Measurements from ENCODE around the gene ITFG1. TPM values are rescaled to one million over a fixed set of nuclear protein-coding genes. Genes with fewer than 3 reads are reported as not detected.

ITFG1 gene
- total RNA-seq, 6 experiments from 2014 or later: 29.9 to 43.8 (median 39.2) TPM

GRCh38 chr16:47127541-47127940 is 333.3 kb downstream of the ITFG1 start:
- Histone ChIP-seq H3K4me1 (no peaks in the 10 kb centered on the region), H3K36me3 (no peaks in the 10 kb centered on the region), H3K27me3 (no peaks in the 10 kb centered on the region), H3K4me3 (no peak overlapping the region), H3K27ac (no peak overlapping the region), H3K9me3 (no peaks in the 10 kb centered on the region)
- WGBS (ENCODE audit: insufficient coverage, low coverage, low lambda C conversion rate, missing lambda C conversion rate): 68% methylated on average over 3 of the region's 3 CpGs
- TF ChIP-seq POLR2A (IDR thresholded peaks at IDR 0.05) (no peak), CTCF (IDR thresholded peaks at IDR 0.05) (no peak)
- ATAC-seq (no peak), DNase-seq (no peak)
- intact Hi-C loops (cut with DNase I): no loop called here

- Histone ChIP-seq H3K4me3 (no peak overlapping the region), H3K36me3 (no peaks in the 10 kb centered on the region), H3K27ac (no peak overlapping the region), H3K4me1 (no peaks in the 10 kb centered on the region), H3K27me3 (no peaks in the 10 kb centered on the region), H3K9me3 (no peaks in the 10 kb centered on the region)
- no peak for DNase-seq
- no peak for ATAC-seq
- 76% methylated on average over 4 of the region's 4 CpGs for WGBS (ENCODE audit: insufficient coverage, low coverage, low lambda C conversion rate, missing lambda C conversion rate)
- intact Hi-C loops (cut with DNase I): no loop called here
- TF ChIP-seq CTCF (IDR thresholded peaks at IDR 0.05): no peak
- no peak for TF ChIP-seq POLR2A (IDR thresholded peaks at IDR 0.05)
These were observed 335.1 kb downstream of the ITFG1 start for GRCh38 chr16:47125757-47126156.

- H3K27me3 ChIP-seq: no peaks in the 10 kb centered on the region
- DNase-seq: no peak
- H3K9me3 ChIP-seq: no peaks in the 10 kb centered on the region
- no peaks in the 10 kb centered on the region for H3K4me1 ChIP-seq
- WGBS (ENCODE audit: insufficient coverage, low coverage, low lambda C conversion rate, missing lambda C conversion rate): 73% methylated on average over 2 of the region's 2 CpGs
- H3K4me3 ChIP-seq: no peak overlapping the region
- TF ChIP-seq POLR2A (IDR thresholded peaks at IDR 0.05): no peak
- intact Hi-C loops (cut with DNase I): no loop called here
- no peak overlapping the region for H3K27ac ChIP-seq
- ATAC-seq: no peak
- H3K36me3 ChIP-seq: no peaks in the 10 kb centered on the region
These were observed 347.7 kb downstream of the ITFG1 start for GRCh38 chr16:47113130-47113529.

- H3K4me3 ChIP-seq: no peak overlapping the region
- H3K27me3 ChIP-seq: no peaks in the 10 kb centered on the region
- H3K4me1 ChIP-seq: no peaks in the 10 kb centered on the region
- no peaks in the 10 kb centered on the region for H3K36me3 ChIP-seq
- ATAC-seq (no peak), DNase-seq (no peak)
- intact Hi-C loops (cut with DNase I): no loop called here
- TF ChIP-seq CTCF (IDR thresholded peaks at IDR 0.05): no peak
- no peak for TF ChIP-seq POLR2A (IDR thresholded peaks at IDR 0.05)
- no peak overlapping the region for H3K27ac ChIP-seq
- no peaks in the 10 kb centered on the region for H3K9me3 ChIP-seq
- 85% methylated on average over 3 of the region's 3 CpGs for WGBS (ENCODE audit: insufficient coverage, low coverage, low lambda C conversion rate, missing lambda C conversion rate)
These were observed 349.9 kb downstream of the ITFG1 start for GRCh38 chr16:47110939-47111338.

- TF ChIP-seq POLR2A (IDR thresholded peaks at IDR 0.05) (no peak), CTCF (IDR thresholded peaks at IDR 0.05) (no peak)
These were observed 351.5 kb downstream of the ITFG1 start for GRCh38 chr16:47109361-47109760.

More at GRCh38 chr16:47109361-47109760, 351.5 kb downstream of the ITFG1 start:
- no peaks in the 10 kb centered on the region for H3K27me3 ChIP-seq
- no peak overlapping the region for H3K4me3 ChIP-seq
- no peak for DNase-seq
- ATAC-seq: no peak
- no peaks in the 10 kb centered on the region for H3K9me3 ChIP-seq
- no peak overlapping the region for H3K27ac ChIP-seq
- H3K36me3 ChIP-seq: no peaks in the 10 kb centered on the region
- intact Hi-C loops (cut with DNase I): no loop called here
- 64% methylated on average over 5 of the region's 5 CpGs for WGBS (ENCODE audit: insufficient coverage, low coverage, low lambda C conversion rate, missing lambda C conversion rate)
- no peaks in the 10 kb centered on the region for H3K4me1 ChIP-seq

Small RNAs within 50 kb of the gene (small RNA-seq; reads per million reads assigned to genes)
- 0 reads per million in 2 experiments for gene RF00019
- gene RNA5SP425: 0.13 to 0.39 reads per million in 2 experiments

Other genes with a start within 250 kb of the ITFG1 start
- 10 to 100 TPM; 28.9 to 45.3 (median 35.4) TPM for gene PHKB, start 268 bp upstream of the ITFG1 start, total RNA-seq

Measured in right lobe of liver (tissue), 6 donors.